CD4-positive, alpha-beta T cell treated with Interleukin-21 for 1 hour (primary cell): ENCODE measurements around the gene CACNB2.

Source experiments
- DNase-seq: peaks from one replicate; pipeline ENCODE4 v3.0.0-alpha.2; 2020

CACNB2 gene

DNA sequence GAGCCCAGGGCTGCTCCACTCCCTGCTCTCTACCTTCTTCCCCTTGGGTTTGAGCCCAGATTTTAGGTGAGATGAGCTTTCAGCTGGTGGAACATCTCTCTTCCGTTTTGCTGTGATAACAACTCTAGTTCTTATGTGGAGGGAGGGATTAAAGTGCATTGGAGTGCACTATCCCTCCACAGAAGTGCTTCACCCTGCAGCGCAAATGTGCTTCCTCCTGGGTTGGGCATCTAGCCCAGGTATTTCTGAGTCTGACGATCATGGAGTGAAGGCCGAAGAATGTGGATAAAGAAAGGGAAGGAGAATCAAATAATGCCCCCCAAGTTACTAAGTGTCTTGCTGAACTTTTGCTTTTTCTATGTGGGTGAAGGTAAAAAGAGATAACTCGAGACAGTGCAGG lies 157.4 kb downstream of the CACNB2 start:
- no peak for DNase-seq

DNA sequence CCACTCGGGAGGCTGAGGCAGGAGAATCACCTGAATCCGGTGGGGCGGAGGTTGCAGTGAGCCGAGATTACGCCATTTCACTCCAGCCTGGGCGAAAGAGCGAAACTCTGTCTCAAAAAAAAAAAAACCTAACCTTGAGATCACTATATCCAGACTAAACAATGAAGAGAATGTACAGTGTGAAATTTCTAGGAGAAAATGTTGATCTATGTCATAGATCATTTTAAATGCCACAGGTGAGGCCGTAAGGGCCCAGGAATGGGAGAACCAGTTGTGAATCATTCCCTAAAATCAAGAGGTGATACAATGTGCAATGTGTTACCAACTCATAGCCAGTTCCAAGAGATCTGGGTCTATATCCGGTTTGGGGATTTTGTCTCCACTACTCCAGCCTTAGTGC lies 158.0 kb downstream of the CACNB2 start:
- DNase-seq = no peak

DNA sequence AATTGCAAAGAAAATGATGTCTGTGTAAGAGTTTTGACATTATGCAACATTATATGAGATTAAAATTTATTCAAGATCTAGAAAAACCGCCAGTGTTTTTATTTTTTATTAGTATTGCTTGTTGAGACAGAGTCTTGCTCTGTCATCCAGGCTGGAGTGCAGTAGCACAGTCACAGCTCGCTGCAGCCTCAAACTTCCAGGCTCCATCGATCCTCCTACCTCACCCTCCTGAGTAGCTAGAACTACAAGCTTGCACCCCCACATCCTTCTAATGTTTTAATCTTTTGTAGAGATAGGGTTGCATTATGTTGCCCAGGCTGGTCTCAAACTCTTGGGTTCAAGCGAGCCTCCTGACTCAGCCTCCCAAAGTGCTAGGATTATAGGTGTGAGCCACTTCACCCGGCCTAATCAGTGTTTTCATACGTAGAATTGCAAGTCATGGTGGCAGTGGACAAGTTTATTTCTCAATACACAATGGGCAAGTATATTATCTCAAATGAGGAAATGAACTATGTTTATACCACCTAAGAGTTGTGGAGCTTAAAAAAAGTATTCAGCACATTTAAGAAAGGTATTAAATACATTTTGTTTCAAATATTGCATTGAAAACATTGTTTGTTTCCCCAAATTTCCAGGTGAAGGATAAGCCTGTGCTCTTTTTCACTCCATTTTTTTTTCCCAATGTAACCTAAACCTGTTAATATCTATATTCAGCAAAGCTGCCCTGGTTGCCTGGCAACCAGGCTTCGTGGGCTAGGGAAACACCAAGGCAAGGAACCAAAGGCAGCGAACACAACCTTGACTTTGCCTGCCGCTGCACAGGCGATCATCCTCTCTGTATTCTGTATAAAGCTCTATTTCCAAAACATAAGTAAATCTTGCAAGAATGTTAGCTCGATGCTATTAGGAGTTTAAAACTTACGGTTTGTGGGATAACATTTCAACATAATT lies 163.9 kb downstream of the CACNB2 start:
- no peak for DNase-seq

DNA sequence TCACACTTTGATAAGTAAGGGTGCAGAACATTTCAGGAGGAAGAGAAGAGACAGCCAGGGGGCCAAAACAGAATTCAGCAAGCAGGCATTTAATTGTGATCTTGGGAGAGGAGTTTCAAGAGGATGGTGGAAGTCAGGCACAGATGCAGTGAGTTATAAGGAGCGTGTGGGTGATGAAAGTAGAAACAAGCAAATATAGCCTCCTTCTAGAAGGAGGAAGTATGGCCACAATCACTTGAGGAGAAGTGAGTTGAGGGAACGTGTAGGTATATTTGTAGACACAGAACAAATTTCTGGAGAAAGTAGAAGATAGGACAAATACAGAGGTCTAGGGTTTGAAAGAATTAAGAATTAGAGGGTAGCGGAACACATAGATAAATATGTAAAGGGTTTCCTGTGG lies 165.8 kb downstream of the CACNB2 start:
- no peak for DNase-seq

DNA sequence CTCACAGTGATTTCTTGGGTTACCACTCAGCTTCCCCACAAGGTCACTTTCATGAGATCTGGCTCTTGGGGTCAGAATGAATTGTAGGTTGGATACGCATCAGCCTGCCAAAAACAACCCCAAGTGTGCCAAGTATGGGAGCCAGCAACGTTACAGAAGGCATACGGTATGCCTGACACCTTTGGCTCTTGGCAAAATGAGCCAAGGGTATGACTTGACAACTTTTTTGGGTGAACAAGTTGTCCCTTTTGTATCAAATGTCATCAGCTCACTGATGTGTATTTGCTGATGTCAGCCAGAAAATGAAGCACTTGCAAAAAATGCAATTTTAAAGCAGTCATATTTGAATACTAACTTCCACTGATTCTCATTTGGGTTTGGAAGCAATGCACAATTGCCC lies 168.4 kb downstream of the CACNB2 start:
- no peak for DNase-seq

DNA sequence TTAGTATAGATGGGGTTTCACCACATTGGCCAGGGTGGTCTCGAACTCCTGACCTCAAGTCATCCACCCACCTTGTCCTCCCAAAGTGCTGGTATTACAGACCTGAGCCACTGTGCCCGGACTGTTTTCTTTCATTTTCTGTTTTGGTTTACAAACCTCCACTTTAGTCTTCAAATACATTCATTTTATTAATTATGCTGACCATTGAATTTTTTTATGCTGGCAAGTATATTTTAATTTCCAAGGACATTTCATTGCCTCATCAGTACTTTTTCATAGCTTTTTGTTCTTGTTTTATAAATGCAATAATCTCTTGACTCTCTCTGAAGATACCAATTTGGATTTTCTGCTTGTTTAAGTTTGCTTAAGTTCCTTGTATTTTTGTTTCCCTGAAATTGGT lies 170.5 kb downstream of the CACNB2 start:
- no peak for DNase-seq

DNA sequence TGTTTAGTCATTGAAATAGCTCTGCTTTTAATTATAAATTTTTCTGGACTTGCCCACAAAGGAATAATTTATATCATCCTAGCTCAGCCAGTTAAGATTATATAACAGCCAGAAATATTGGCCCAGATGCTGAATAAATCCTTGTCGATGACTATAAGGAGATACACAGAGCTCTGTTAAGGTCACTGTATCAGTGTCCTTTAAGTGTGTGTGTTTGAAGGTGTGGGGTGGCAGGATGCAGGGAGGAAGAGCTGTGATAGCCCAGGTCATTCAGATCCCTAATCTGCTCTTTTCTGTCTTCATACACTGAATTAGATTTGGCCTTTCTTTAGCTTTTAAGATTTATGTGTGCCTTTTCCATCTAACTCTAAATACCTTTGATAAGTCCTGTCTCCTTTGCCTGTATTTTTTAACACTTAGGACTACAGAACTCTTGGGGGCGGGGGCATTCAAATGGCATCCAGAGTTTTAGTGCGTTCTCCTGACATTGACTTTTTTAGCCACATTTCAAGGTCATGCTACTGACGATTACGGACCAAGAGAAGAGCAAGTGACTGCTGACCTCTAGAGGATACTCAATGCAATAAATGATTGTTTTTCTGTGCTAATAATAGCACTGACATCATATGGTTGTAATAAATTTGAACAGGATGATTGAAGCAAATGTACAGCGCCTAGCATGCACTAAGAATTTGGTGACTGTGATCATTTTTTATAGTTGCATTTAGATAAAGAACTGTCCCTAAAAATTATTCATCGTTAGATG lies 172.3 kb downstream of the CACNB2 start:
- peak; percentile 1 for DNase-seq

DNA sequence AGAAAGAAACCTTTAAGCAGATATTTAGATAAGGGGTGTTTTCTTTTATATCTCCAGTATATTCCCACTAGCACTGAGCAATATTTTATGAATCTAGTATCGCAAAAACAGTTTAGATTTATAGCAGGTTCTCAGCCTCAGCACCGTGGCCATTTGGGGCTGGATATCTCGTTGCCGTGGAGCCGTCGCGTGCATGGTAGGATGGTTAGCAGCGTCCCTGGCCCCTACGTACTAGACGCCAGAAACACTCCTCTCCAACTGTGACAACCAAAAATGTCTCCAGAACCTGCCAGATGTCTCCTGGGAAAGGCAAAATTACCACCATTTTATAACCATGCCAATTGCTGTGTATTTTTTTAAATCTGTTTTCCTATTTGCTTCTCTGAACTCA lies 172.9 kb downstream of the CACNB2 start:
- DNase-seq = no peak

DNA sequence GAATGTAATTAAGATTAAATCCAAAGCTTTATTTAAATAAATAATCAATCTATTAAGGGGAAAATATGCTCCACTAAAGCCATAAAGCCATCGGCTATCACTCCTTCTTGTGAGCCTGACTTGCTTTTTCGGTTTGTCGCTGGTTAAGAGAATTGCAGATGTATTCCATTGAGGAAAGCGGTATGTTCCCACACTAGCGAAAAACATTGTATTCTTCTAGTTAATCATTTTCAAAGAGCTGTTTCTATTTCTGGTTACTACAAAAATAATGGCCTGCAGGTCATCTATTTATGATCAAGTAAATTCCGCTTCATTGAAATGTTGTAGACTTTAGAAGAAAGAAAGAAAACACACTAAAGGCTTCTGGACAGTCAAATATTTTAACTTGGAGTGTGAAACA lies 173.4 kb downstream of the CACNB2 start:
- no peak for DNase-seq

DNA sequence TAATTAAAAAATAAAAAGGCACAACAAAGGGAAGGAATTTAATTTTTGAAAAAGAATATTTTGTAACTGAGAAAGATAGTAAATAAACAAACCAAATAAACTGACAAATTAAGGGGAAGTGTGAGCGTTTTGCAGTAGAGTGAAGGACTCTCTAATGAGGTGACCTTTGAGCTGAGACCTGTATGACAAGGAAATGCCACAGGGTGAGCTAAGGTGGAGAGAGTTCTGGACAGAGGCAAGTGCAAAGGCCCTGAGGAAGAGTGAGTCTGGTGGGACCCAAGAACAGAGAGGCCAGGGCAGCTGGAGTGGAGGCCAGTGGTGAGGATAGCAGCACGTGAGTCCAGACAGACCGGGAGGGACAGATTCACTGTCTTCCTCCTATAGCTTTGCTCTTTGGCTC lies 179.4 kb downstream of the CACNB2 start:
- no peak for DNase-seq

DNA sequence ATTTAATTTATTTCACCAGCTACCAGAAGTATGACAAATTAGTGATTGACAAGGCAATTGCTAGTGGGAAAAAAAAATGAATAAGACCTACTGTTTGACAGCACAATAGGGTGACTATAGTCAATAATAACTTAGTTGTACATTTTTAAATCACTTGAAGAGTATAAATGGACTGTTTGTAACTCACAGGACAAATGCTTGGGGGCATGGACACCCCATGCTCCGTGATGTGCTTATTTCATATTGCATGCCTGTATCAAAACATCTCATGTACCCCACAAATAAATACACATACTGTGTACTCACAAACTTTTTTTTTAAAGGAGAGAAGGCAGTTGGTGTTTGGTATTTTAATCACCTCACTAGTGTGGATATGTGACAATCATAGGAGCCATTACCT lies 181.1 kb downstream of the CACNB2 start:
- DNase-seq = no peak

DNA sequence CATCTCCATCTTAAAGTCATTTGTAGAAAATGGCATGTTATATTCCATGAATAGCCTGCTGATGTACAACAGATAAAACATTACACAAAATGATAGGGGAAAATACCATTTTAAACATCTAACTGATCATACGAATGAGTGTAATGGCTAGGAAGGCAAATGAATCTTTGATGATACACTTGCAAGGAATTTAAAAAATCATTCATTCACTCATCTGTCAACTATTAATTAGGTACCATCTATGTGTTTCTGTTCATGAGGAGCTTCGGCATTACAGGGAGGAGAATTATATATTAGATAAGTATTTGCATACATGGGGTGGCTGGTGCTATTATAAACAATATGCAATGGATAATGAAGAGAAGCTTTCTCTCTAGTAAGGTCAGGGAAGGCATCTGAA lies 183.7 kb downstream of the CACNB2 start:
- no peak for DNase-seq

DNA sequence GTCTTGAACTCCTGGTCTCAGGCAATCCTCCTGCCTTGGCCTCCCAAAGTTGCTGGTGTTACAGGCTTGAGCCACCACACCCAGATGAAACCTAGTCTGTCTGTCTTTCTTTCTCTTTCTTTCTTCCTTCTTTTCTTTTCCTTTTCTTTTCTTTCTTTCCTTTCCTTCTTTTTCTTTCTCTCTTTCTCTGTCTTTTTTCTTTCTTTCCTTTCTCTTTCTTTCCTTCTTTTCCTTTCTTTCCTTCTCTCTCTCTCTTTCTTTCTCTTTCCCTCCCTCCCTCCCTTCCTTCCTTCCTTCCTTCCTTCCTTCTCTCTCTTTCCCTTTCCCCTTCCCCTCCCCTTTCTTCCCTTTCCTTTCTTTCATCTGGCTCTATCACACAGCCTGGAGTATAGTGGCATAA lies 185.2 kb downstream of the CACNB2 start:
- no peak for DNase-seq

DNA sequence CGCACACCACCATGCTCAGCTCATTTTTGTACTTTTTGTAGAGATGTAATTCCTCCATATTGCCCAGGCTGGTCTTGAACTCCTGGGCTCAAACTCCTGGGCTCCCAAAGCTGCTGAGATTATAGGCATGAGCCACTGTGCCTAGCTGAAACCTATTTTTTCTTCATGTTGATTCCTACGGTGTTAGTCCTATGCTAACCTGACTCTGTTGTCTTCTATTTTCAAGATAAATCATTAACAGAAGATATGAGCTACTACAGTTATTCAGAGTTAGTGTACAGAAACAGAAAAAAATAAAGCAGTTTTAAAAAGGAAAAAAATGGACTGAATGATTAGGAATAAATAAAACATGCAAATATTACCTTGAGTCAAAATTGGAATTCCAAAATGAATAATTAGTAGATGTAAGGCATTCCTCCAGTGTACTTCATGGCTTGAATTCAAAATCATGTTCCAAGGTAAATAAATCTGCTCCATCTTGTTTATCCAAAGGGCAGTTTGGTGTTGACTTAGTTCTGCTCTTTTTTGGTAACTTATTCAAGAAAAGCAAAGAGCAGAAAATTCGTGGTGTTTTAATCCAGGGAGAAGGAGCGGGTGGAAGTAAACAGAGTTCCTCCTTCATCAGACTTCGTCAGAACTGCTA lies 185.8 kb downstream of the CACNB2 start:
- no peak for DNase-seq

DNA sequence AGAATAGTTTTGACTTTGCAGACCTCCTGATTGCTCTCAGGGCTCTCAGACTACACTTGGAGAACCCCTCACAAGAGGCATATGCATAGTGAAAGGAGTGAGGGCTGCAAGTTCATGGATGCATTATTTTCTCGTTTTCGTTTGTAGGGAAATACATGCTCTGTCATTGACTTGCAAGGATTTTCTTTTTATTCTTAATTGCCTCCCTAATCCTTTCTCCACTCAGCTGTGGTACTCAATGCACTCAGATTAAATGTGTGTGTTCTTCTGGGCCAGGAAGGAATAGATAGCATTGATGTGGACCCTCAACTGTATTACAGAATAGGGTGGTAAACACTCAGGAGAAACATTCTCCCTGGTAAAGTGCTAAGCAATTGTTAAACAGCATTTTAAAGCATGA lies 188.7 kb downstream of the CACNB2 start:
- no peak for DNase-seq

DNA sequence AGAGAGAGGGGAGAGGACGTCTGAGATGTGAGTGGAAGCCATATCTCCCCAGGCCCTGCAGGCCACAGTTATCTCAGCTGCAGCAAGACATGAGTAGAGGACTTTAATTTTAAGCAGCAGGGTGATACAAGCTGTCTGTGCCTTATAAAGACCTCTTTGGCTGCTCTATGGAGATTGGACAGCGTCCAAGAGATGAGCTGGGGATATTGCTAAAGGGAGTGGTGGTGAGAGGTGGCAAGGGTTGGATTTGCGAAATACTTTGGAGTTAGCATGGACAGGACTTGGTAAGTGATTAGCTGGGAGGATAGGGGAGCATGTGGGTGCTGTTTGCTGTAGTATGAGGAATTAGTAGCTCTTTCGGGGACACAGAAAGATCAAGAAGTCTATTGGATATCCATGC lies 191.8 kb downstream of the CACNB2 start:
- no peak for DNase-seq

DNA sequence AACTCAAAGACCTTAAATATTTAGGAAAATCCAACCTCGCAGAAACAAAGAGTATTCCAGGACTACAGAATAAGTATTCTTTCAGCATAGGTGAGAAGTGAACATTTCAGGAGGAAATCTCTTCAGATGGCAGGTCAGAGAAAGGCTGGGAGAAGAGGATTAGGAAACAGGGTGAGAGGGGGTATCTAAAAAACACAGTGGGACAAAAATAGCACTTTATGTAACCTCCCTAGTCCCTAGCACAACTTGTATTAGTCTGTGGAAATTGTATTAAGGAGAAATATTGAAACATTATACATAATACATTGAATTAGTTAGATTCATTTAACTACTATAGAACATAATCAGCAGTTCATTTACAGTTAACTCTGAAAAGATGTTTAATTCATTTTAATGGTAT lies 192.3 kb downstream of the CACNB2 start:
- DNase-seq = no peak

DNA sequence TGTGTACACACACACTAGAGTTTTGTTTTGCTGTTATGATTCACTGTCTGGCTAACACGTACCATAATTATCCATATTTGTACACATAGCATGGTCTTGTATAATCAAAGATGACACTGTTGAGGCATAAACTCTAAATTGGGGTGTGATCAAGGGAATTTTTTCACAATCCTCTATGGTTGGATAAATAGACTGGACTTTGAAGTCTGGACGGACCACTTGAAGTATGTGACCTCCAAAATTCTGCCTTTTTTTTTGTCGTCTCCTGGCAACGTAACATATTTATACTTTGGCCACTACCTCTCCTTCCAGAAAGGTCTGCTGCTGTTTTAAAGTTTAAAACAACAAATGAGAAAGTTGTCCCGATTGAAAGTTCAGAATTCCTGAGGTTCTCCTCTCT lies 193.4 kb downstream of the CACNB2 start:
- no peak for DNase-seq

DNA sequence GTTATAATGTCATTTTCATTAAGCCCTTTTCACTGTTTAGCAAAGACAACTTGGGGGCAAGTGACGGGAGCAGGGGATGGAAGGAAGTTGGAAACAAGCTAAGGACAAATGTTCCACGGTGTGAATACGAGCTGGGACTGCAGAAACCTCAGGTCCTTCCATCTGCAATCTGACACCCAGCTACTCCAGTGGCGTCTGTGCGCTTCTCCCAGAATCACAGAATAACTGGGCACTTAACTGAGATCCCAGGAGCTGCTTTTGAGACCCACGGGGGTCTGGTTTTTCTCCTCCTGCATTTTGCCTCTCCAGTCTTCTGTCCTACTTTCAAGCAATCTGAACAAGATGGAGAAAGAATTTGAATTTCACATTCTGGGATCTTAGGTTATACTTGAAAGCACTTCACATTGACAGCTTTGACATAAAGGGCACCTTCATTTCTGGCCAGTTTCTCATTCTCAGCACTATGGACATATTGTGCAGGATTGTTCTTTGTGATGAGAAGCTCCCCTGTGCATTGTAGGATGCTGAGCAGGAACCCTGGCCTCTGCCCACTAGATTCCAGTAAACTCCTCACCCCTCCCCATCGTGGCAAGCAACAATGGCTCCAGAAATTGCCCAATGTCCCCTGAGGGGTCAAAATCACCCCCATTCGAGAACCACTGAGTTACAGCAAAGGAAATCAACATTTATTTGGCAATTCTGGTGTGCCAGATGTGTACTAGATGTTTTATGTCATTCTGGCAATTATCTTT lies 194.1 kb downstream of the CACNB2 start:
- no peak for DNase-seq

DNA sequence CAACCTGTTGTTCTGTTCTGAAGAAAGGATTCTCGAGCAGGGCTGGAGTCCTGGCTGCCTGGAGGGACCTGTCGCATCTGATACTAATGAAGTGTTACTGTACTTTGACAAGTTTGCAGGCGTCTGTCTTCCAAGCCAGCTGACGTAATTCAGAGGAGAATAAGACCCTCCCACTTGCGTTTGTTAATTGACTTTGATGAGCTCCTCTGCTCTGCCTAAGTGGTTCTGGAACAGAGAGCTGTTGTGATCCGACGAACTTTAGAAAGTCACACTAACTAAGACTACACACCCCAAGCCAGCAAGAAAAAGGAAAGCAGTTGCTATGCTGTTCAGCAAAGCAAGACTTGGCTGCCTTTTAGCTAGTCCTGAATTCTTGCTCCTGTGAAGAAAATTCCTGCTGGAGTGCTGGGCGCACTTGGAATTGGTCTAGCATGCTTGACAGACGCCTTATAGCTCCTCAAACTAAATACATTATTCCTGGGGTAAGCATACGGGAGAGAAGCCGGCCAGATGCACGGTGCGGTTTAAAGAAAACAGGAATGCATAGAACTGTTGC lies 200.3 kb downstream of the CACNB2 start:
- DNase-seq = no peak

DNA sequence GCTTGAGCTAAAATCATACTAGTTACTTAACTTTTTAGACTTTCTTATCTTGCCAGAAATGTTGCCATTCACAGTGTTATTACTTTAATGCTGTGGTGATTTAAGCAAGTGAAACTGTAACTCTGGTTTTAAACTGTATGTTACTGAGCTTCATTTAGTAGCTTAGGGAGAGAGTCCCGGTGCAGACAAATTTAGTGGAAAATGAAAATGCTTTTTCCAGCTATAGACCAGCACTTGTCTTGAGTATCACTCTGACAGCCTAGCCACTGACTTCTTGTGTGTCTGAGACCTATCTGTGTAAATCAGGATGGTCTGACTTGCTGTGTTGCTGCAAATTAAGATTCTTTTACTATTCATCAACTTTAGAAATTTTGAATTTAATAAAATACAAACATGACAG lies 200.8 kb downstream of the CACNB2 start:
- no peak for DNase-seq

DNA sequence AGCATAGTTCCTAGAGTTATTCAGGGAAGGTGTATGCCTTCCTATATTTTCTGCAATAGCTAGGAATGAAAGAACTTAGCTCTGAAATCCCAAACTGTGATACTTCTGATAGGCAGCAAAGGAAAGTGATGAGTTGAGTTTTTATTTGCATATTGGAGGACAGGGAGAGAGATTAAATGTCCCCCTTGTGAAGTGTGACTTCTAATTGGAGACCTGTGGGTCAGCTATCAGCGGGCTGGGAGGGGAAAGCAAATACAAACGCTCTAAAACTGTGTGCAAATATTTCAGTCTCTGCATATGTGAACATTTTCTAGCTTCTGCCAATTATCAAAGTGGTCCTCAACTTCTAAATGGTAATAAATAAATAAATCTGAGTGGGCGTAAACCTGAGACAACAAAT lies 203.3 kb downstream of the CACNB2 start:
- no peak for DNase-seq

DNA sequence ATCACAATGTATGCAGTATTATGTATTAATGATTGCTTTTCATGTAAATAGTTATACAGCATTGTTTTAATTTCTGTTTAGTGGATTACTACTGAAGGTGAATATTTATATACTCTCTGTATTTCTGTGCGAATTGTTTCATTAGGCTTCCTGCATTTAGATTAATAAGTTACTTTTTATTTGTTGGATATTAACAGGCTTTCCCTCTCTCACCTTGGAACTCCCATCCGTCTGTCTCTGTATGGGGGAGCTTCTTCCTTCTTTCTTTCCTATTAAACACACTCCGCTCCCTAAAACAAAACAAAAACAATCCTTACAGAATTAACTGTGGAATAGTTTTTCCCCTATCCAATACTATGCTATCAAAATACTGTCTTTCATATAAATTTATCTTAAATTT lies 205.1 kb downstream of the CACNB2 start:
- DNase-seq = no peak
